Psoas muscle (tissue), 8 donors: ENCODE data around the gene PSKH1. TPM values are rescaled to one million over a fixed set of nuclear protein-coding genes. Genes with fewer than 3 reads are reported as not detected.

Source experiments
- ATAC-seq, 4 donors: fragments of 200-7000 bp; cut with Tn5 transposase; one replicate each; pipeline ENCODE4 v1.9.1; 2020; ENCODE audit warnings: moderate library complexity in 3 of 4, mild to moderate bottlenecking in 2 of 4
- DNase-seq, 2 donors: peaks; one replicate each; pipeline ENCODE4 v3.0.0-alpha.2; 2020
- H3K27ac ChIP-seq: fragments of 200-600 bp; one replicate; pipeline ENCODE4 v1.8.0; 2022
- H3K27me3 ChIP-seq, 3 donors: fragments of 200-600 bp in 1 of 3; one replicate each; pipeline versions ENCODE4 v1.6.1 to v1.8.0; 2013 to 2022; ENCODE audit warnings: low read length in 2 of 3, mild to moderate bottlenecking in 2 of 3, moderate library complexity in 1 of 3; ENCODE audit not compliant: insufficient read depth in 3 of 3
- H3K36me3 ChIP-seq, 2 donors: fragments of 200-600 bp in 1 of 2; one replicate each; pipeline versions ENCODE4 v1.6.1 to v1.8.0; 2013 to 2022; ENCODE audit warnings: low read depth in 1 of 2, mild to moderate bottlenecking in 1 of 2, moderate library complexity in 1 of 2; ENCODE audit not compliant: insufficient read depth in 1 of 2
- H3K4me1 ChIP-seq: fragments of 200-600 bp; one replicate; pipeline ENCODE4 v1.8.0; 2022
- H3K4me3 ChIP-seq: fragments of 200-600 bp; one replicate; pipeline ENCODE4 v1.8.0; 2022; ENCODE audit warnings: mild to moderate bottlenecking
- H3K9me3 ChIP-seq: fragments of 200-600 bp; one replicate; pipeline ENCODE4 v1.8.0; 2022
- CTCF ChIP-seq: fragments of 200-600 bp; IDR thresholded peaks from one replicate; pipeline ENCODE4 v1.8.0; 2022; ENCODE audit warnings: antibody characterized with exemption
- WGBS, 3 donors: extraction: QIAGEN DNeasy Blood & Tissue Kit; methylation state at CpG; one replicate each; pipeline versions ENCODE4 v1.1.6 to v1.1.7; 2013; 5-methylcytosine and 5-hydroxymethylcytosine counted together
- intact Hi-C, 2 donors: fragments of 100-400 bp; cut with DNase I; formaldehyde crosslinking; loops; one replicate each; pipeline versions ENCODE4 v1.11.0 to v1.14.2; 2022
- polyA plus RNA-seq, 3 donors: library from polyadenylated mRNA; stranded (reverse); fragments of 200-250 nt; gene quantifications; one replicate each; pipeline ENCODE4 v1.2.3, GENCODE V29; 2013
- total RNA-seq, 4 donors: library from RNA; stranded (reverse); fragmentation: NEBNext Ultra II Directional in 2 of 4; extraction: Animal tissue kit (Norgen Biotek cat#: 25700) in 2 of 4; gene quantifications; one replicate each; pipeline versions ENCODE4 v1.2.1 to v1.2.4, GENCODE V29; 2021 to 2023
- donor health status: healthy with polysubstance abuse.
- donor health status: DM: no; HTN: no; CAD: no; lungs with moderate emphysema.
- donor health status: Bipolar disorder and iron deficiency.
- donor health status: healthy.
- donor health status: DM: yes; HTN: yes; CAD: no.
- donor health status: DM: no; HTN: no; CAD: no.
- donor health status: DM: no; HTN: no; CAD: no.
- donor health status: DM: yes; HTN: yes; CAD: no.

Gene PSKH1
- total and polyA plus RNA-seq, 7 donors: 9.6 to 18.8 (median 15.6) TPM

- Histone ChIP-seq H3K9me3 (no peaks in the 10 kb centered on the region), H3K27ac (no peak overlapping the region), H3K4me3 (no peak overlapping the region), H3K4me1 (peaks cover 58% of the 10 kb centered on the region), H3K36me3 (peaks cover 6 to 64% of the 10 kb centered on the region in 2 donors), H3K27me3 (no peaks in the 10 kb centered on the region)
- TF ChIP-seq CTCF: no peak
- ATAC-seq (no peak), DNase-seq (no peak)
- intact Hi-C loops: no loop called here
- 93 to 96% (median 95%) methylated on average over 11 of the region's 11 CpGs for WGBS, 3 donors
Measured at GRCh38 chr16:67877064-67877463, 16.0 kb upstream of the PSKH1 start.

DNA sequence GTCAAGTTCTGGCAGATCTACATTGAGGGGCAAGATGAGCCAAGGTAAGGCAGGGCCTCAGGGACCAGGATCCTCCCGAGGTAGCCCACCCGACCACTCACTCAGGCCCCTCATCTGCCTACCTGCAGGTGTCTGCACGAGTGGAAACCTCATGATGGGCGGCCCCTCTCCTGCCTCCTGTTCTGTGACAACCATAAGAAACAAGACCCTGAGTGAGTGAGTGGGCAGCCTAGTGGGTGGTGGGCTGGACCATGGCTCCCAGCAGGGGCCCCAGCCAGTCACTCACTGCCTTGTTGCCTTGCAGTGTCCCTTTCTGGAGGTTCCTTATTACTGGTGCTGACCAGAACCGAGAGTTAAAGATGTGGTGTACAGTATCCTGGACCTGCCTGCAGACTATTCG lies 14.8 kb upstream of the PSKH1 start:
- peaks cover 60% of the 10 kb centered on the region for H3K4me1 ChIP-seq
- TF ChIP-seq CTCF: no peak
- intact Hi-C loops: no loop called here
- no peak overlapping the region for H3K27ac ChIP-seq
- no peaks in the 10 kb centered on the region for H3K9me3 ChIP-seq
- DNase-seq (no peak), ATAC-seq (no peak)
- H3K27me3 ChIP-seq: no peaks in the 10 kb centered on the region
- peaks cover 6 to 69% of the 10 kb centered on the region in 2 donors for H3K36me3 ChIP-seq
- no peak overlapping the region for H3K4me3 ChIP-seq
- WGBS, 3 donors: 83 to 89% (median 88%) methylated on average over 6 of the region's 6 CpGs

GRCh38 chr16:67878846-67879245 lies 14.2 kb upstream of the PSKH1 start:
- Histone ChIP-seq H3K36me3 (peaks cover 6 to 75% of the 10 kb centered on the region in 2 donors), H3K27me3 (no peaks in the 10 kb centered on the region), H3K4me3 (no peak overlapping the region), H3K9me3 (no peaks in the 10 kb centered on the region), H3K27ac (no peak overlapping the region), H3K4me1 (peaks cover 63% of the 10 kb centered on the region)
- DNase-seq (no peak), ATAC-seq (no peak)
- intact Hi-C loops: no loop called here
- WGBS, 3 donors: 94 to 97% (median 94%) methylated on average over 9 of the region's 9 CpGs
- no peak for TF ChIP-seq CTCF

DNA sequence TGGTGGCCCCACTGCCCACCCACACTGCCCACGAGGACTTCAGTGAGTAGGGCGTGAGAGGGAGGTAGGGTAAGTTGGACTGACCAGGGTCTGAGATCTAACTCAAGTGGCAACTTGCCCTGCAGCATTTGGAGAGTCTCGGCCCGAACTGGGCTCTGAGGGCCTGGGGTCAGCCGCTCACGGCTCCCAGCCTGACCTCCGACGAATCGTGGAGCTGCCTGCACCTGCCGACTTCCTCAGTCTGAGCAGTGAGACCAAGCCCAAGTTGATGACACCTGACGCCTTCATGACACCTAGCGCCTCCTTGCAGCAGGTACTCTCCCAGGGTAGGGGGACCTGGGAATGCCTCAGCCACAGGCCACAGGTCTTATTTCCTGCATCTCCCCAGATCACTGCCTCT lies 13.6 kb upstream of the PSKH1 start:
- Histone ChIP-seq H3K4me1 (peaks cover 63% of the 10 kb centered on the region), H3K27me3 (no peaks in the 10 kb centered on the region), H3K36me3 (peaks cover 6 to 81% of the 10 kb centered on the region in 2 donors), H3K4me3 (no peak overlapping the region), H3K9me3 (no peaks in the 10 kb centered on the region), H3K27ac (peak overlapping the region; percentile 93)
- TF ChIP-seq CTCF: no peak
- 91 to 93% (median 91%) methylated on average over 12 of the region's 12 CpGs for WGBS, 3 donors
- ATAC-seq: no peak
- DNase-seq: no peak
- intact Hi-C loops: no loop called here

GRCh38 chr16:67879936-67880335 lies 13.1 kb upstream of the PSKH1 start:
- ATAC-seq (no peak), DNase-seq (no peak)
- Histone ChIP-seq H3K4me3 (no peak overlapping the region), H3K9me3 (no peaks in the 10 kb centered on the region), H3K27me3 (no peaks in the 10 kb centered on the region), H3K4me1 (peaks cover 63% of the 10 kb centered on the region), H3K27ac (peak overlapping the region; percentile 93), H3K36me3 (peaks cover 6 to 86% of the 10 kb centered on the region in 2 donors)
- TF ChIP-seq CTCF: no peak
- intact Hi-C loops: loop anchor here (5.0 to 10.0 kb wide), 2 partner anchors 162 to 355 kb away; partner anchors contain the start of gene ESRP2 (in 1 of the 2)
- 48 to 61% (median 52%) methylated on average over 5 of the region's 5 CpGs for WGBS, 3 donors
